GM12878 (cell line): Measurements from ENCODE around the gene COL6A1. TPM values are rescaled to one million over a fixed set of nuclear protein-coding genes. Genes with fewer than 3 reads are reported as not detected.

ENCODE experiments used
- ATAC-seq: fragments of 200-7000 bp; cut with Tn5 transposase; 3 replicates; pipeline ENCODE4 v1.9.1; 2020; ENCODE audit warnings: mild to moderate bottlenecking, moderate library complexity
- BruUV-seq: library from RNA; stranded (reverse); fragments of 400-500 nt; replicated peaks from 2 replicates; lab custom pipeline; 2021; lab: Mats Ljungman, UMichigan
- CTCF ChIA-PET: fragments of 300-600 bp; sonication (Branson Sonifier 250); formaldehyde crosslinking; extraction: SDS; loops from one replicate; lab custom pipeline; 2021; ENCODE audit warnings: inconsistent platforms; lab: Yijun Ruan, JAX
- POLR2A ChIA-PET: fragments of 350-600 bp; formaldehyde crosslinking; extraction: SDS; loops from one replicate; lab custom pipeline; 2021; ENCODE audit warnings: inconsistent platforms; lab: Charles Lee
- RAD21 ChIA-PET: fragments of 300-600 bp; sonication (Branson Sonifier 250); formaldehyde crosslinking; loops from one replicate; lab custom pipeline; 2023; ENCODE audit warnings: antibody characterized with exemption; ENCODE audit not compliant: unreplicated experiment; lab: Charles Lee
- SMC1A ChIA-PET: fragments of 300-600 bp; sonication (Branson Sonifier 250); formaldehyde crosslinking; loops from one replicate; lab custom pipeline; 2023; ENCODE audit not compliant: unreplicated experiment, uncharacterized antibody; lab: Charles Lee
- DNase-seq: peaks from one replicate; pipeline ENCODE4 v3.0.0-alpha.2; 2011; ENCODE audit warnings: low read depth, low spot score
- FAIRE-seq: peaks from 3 replicates; lab custom pipeline; 2011; peaks lifted over from hg19 to GRCh38; lab: Jason Lieb, UNC
- H2AFZ ChIP-seq: 2 replicates; pipeline ENCODE4 v1.6.0; 2011; ENCODE audit warnings: low read depth, low read length, control low read depth; ENCODE audit not compliant: control insufficient read depth
- H3K27ac ChIP-seq: 2 replicates; pipeline ENCODE4 v1.5.1; 2011; ENCODE audit warnings: control low read depth; ENCODE audit not compliant: control insufficient read depth, insufficient read depth
- H3K27me3 ChIP-seq, 2 experiments: replicated peaks in 1 of 2; 2 replicates each; pipeline versions ENCODE4 v1.6.0 to v1.6.1; 2011; ENCODE audit warnings: low read length in 1 of 2; ENCODE audit not compliant: control insufficient read depth in 2 of 2, insufficient read depth in 2 of 2
- H3K36me3 ChIP-seq, 2 experiments: 2 replicates each; pipeline ENCODE4 v1.5.1; 2011; ENCODE audit warnings: low read length in 1 of 2; ENCODE audit not compliant: control insufficient read depth in 2 of 2, insufficient read depth in 2 of 2
- H3K4me1 ChIP-seq: 2 replicates; pipeline ENCODE4 v1.6.1; 2011; ENCODE audit warnings: mild to moderate bottlenecking, low read length, moderate library complexity, mixed read lengths; ENCODE audit not compliant: control insufficient read depth, insufficient read depth
- H3K4me2 ChIP-seq: 2 replicates; pipeline ENCODE4 v1.6.0; 2011; ENCODE audit warnings: control low read depth; ENCODE audit not compliant: control insufficient read depth, insufficient read depth
- H3K4me3 ChIP-seq: fragments of 200-600 bp; sonication (generic); 2 replicates; pipeline ENCODE4 v1.5.1; 2016
- H3K79me2 ChIP-seq: 2 replicates; pipeline ENCODE4 v1.6.0; 2011; ENCODE audit warnings: low read length; ENCODE audit not compliant: control insufficient read depth, insufficient read depth
- H3K9ac ChIP-seq: 2 replicates; pipeline ENCODE4 v1.8.0; 2011; ENCODE audit warnings: low read length, control low read depth, mixed read lengths; ENCODE audit not compliant: control insufficient read depth, insufficient read depth
- H3K9me3 ChIP-seq: replicated peaks from 3 replicates; pipeline ENCODE4 v1.5.1; 2011; ENCODE audit warnings: mild to moderate bottlenecking, low read length; ENCODE audit not compliant: control insufficient read depth, insufficient read depth
- H4K20me1 ChIP-seq: 2 replicates; pipeline ENCODE4 v1.6.0; 2011; ENCODE audit not compliant: control insufficient read depth, insufficient read depth
- HDAC2 ChIP-seq: fragments of 200-600 bp; sonication (generic); IDR thresholded peaks from 2 replicates; pipeline ENCODE4 v1.6.1; 2017
- LARP7 ChIP-seq: fragments of 450-650 bp; IDR thresholded peaks from 2 replicates; pipeline ENCODE4 v1.6.1; 2017; ENCODE audit warnings: mild to moderate bottlenecking
- MEF2B ChIP-seq: fragments of 450-650 bp; IDR thresholded peaks from 2 replicates; pipeline ENCODE4 v1.6.1; 2018; ENCODE audit warnings: mild to moderate bottlenecking, moderate library complexity; ENCODE audit not compliant: partially characterized antibody, poor library complexity, severe bottlenecking
- MTA3 ChIP-seq: IDR thresholded peaks from 2 replicates; pipeline ENCODE4 v1.6.1; 2012; ENCODE audit warnings: low read length, inconsistent platforms, borderline replicate concordance
- NFYB ChIP-seq: IDR thresholded peaks from 2 replicates; pipeline ENCODE4 v1.6.1; 2011; ENCODE audit warnings: low read depth, mild to moderate bottlenecking, low read length, improper control_type of control experiment, moderate library complexity; ENCODE audit not compliant: insufficient read depth
- RBBP5 ChIP-seq: fragments of 200-600 bp; sonication (generic); conservative IDR thresholded peaks from 2 replicates; pipeline ENCODE4 v1.6.1; 2016
- STAT3 ChIP-seq: IDR thresholded peaks from 2 replicates; pipeline ENCODE4 v1.6.1; 2011; ENCODE audit warnings: low read depth, low read length, improper control_type of control experiment
- TCF7 ChIP-seq: IDR thresholded peaks from 2 replicates; pipeline ENCODE4 v1.6.1; 2014; ENCODE audit warnings: antibody characterized with exemption, borderline replicate concordance
- ZNF217 ChIP-seq: fragments of 450-650 bp; IDR thresholded peaks from 2 replicates; pipeline ENCODE4 v1.6.1; 2017; ENCODE audit warnings: antibody characterized with exemption, mild to moderate bottlenecking
- ZNF274 ChIP-seq: IDR thresholded peaks from one replicate; pipeline ENCODE4 v1.8.0; 2011; ENCODE audit not compliant: insufficient read length, insufficient read depth
- ZNF384 ChIP-seq: IDR thresholded peaks from 2 replicates; pipeline ENCODE4 v1.6.1; 2012; ENCODE audit warnings: low read depth, mild to moderate bottlenecking, low read length, improper control_type of control experiment, borderline replicate concordance
- WGBS: methylation state at CpG from one replicate; pipeline ENCODE4 v1.1.6; 2016; ENCODE audit warnings: low lambda C conversion rate; ENCODE audit not compliant: insufficient replicate concordance, insufficient coverage; ENCODE audit errors: missing lambda C conversion rate; 5-methylcytosine and 5-hydroxymethylcytosine counted together
- in situ Hi-C: fragments of 300-500 bp; cut with MboI; formaldehyde crosslinking; loops from 9 replicates; pipeline ENCODE4 v1.14.3; 2018; ENCODE audit warnings: mixed read lengths
- intact Hi-C: fragments of 100-400 bp; cut with micrococcal nuclease; formaldehyde crosslinking; loops from one replicate; pipeline ENCODE4 v1.14.2; 2022; ENCODE audit not compliant: unreplicated experiment
- polyA plus RNA-seq, 11 experiments: library from polyadenylated mRNA; depleted of rRNA in 4 of 11; unstranded in 6 of 11; stranded (reverse) in 5 of 11; fragments of >200 nt; fragmentation: Nextera tagmentation in 4 of 11; fragmentation: Illumina TruSeq in 1 of 11; extraction: Ambion mirVana in 4 of 11; extraction: Trizol in 1 of 11; gene quantifications; 1 replicate in 1 of 11; 2 replicates in 10 of 11; pipeline versions ENCODE4 v1.2.1 to v1.2.3, GENCODE V29; 2011 to 2016; ENCODE audit warnings: inconsistent platforms in 2 of 11, missing spikeins in 2 of 11, low read depth in 1 of 11
- total RNA-seq, 4 experiments: library from RNA; depleted of rRNA in 3 of 4; stranded (reverse); fragments of >200 nt in 3 of 4; fragmentation: Illumina TruSeq in 1 of 4; extraction: Trizol in 1 of 4; gene quantifications; 2 replicates each; pipeline versions ENCODE4 v1.2.1 to v1.2.3, GENCODE V29; 2013 to 2021
- TF ChIP-seq, protein P1 (sequence below): IDR thresholded peaks from 2 replicates; pipeline ENCODE4 v1.6.1; 2012; ENCODE audit warnings: low read depth, low read length, improper control_type of control experiment

The COL6A1 gene
- total and polyA plus RNA-seq, 10 of the 15 experiments (the other 5 are each of a cell fraction or from before 2014, with no cell fraction given) = 0.12 to 1.3 (median 0.20) TPM; not detected in 7

GRCh38 chr21:45983649-45983965 is 2.0 kb downstream of the COL6A1 start:
- H3K9me3 ChIP-seq = no peaks in the 10 kb centered on the region
- H4K20me1 ChIP-seq = no peaks in the 10 kb centered on the region
- TF ChIP-seq NFYB (no peak), ZNF217 (no peak), MTA3 (no peak), TCF7 (no peak), HDAC2 (no peak), MEF2B (no peak), ZNF384 (no peak), RBBP5 (no peak), ZNF274 (no peak), STAT3 (no peak), LARP7 (no peak)
- TF ChIP-seq, protein P1, sequence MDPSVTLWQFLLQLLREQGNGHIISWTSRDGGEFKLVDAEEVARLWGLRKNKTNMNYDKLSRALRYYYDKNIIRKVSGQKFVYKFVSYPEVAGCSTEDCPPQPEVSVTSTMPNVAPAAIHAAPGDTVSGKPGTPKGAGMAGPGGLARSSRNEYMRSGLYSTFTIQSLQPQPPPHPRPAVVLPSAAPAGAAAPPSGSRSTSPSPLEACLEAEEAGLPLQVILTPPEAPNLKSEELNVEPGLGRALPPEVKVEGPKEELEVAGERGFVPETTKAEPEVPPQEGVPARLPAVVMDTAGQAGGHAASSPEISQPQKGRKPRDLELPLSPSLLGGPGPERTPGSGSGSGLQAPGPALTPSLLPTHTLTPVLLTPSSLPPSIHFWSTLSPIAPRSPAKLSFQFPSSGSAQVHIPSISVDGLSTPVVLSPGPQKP = no peak
- FAIRE-seq (no peak), ATAC-seq (no peak), DNase-seq (no peak)
- H3K79me2 ChIP-seq = no peaks in the 10 kb centered on the region
- WGBS = 73% methylated on average over 9 of the region's 13 CpGs
- BruUV-seq = no TSS peak
- ChIA-PET CTCF (no interaction called here), POLR2A (no interaction called here), SMC1A (no interaction called here), RAD21 (no interaction called here)
- H3K9ac ChIP-seq = no peak overlapping the region
- intact Hi-C loops = no loop called here
- in situ Hi-C loops = no loop called here
- H3K36me3 ChIP-seq = no peaks in the 10 kb centered on the region
- peaks cover 0 to 3% of the 10 kb centered on the region in 2 experiments; a peak in 2 of 4 replicates for H3K27me3 ChIP-seq
- H3K4me3 ChIP-seq = no peak overlapping the region
- no peak overlapping the region for H3K27ac ChIP-seq
- H2AFZ ChIP-seq = no peak overlapping the region
- no peak overlapping the region for H3K4me2 ChIP-seq
- no peaks in the 10 kb centered on the region; the same call in 1 of the 2 replicates for H3K4me1 ChIP-seq
